H1 (cell line): Measurements from ENCODE around the gene ZNF333. TPM values are rescaled to one million over a fixed set of nuclear protein-coding genes. Genes with fewer than 3 reads are reported as not detected.

Experiments
- CTCF ChIA-PET: fragments of 300-600 bp; sonication (Branson Sonifier 250); formaldehyde crosslinking; loops from one replicate; lab custom pipeline; 2021; ENCODE audit not compliant: partially characterized antibody; lab: Charles Lee
- POLR2A ChIA-PET: fragments of 300-600 bp; sonication (Branson Sonifier 250); formaldehyde crosslinking; loops from one replicate; lab custom pipeline; 2021; ENCODE audit warnings: inconsistent platforms; ENCODE audit not compliant: partially characterized antibody; lab: Charles Lee
- DNase-seq, 2 experiments: peaks; one replicate each; pipeline versions ENCODE4 v3.0.0 to v3.0.0-alpha.2; 2010 to 2022; ENCODE audit warnings: low spot score in 2 of 2, low read depth in 1 of 2, mixed read lengths in 1 of 2
- FAIRE-seq: peaks from 2 replicates; lab custom pipeline; 2011; peaks lifted over from hg19 to GRCh38; lab: Jason Lieb, UNC
- H2AFZ ChIP-seq: 2 replicates; pipeline ENCODE4 v1.8.1; 2012; ENCODE audit warnings: low read length, inconsistent platforms
- H2AK5ac ChIP-seq: 2 replicates; pipeline ENCODE4 v1.6.1; 2013; ENCODE audit warnings: low read depth, low read length
- H2BK120ac ChIP-seq: replicated peaks from 2 replicates; pipeline ENCODE3; 2013; ENCODE audit warnings: low read depth, low read length, inconsistent platforms
- H2BK12ac ChIP-seq: 2 replicates; pipeline ENCODE4 v1.6.1; 2013; ENCODE audit warnings: low read depth, low read length
- H2BK15ac ChIP-seq: 2 replicates; pipeline ENCODE4 v1.6.1; 2013; ENCODE audit warnings: low read length
- H2BK20ac ChIP-seq: 2 replicates; pipeline ENCODE4 v1.6.1; 2013; ENCODE audit warnings: low read length
- H2BK5ac ChIP-seq: 2 replicates; pipeline ENCODE4 v1.6.1; 2013; ENCODE audit warnings: low read depth, low read length
- H3K14ac ChIP-seq: 2 replicates; pipeline ENCODE4 v1.6.1; 2013; ENCODE audit warnings: inconsistent platforms; ENCODE audit not compliant: insufficient read length
- H3K18ac ChIP-seq: 2 replicates; pipeline ENCODE4 v1.6.1; 2013; ENCODE audit warnings: low read length; ENCODE audit errors: extremely low read depth
- H3K23ac ChIP-seq: 2 replicates; pipeline ENCODE4 v1.6.1; 2013; ENCODE audit warnings: inconsistent platforms; ENCODE audit not compliant: insufficient read length
- H3K23me2 ChIP-seq: 2 replicates; pipeline ENCODE4 v1.6.1; 2013; ENCODE audit warnings: low read depth, low read length
- H3K27ac ChIP-seq: 2 replicates; pipeline ENCODE4 v1.6.1; 2011; ENCODE audit warnings: low read depth, low read length, inconsistent platforms
- H3K27me3 ChIP-seq, 4 experiments: replicated peaks in 1 of 4; 1 replicate in 1 of 4; 2 replicates in 3 of 4; pipeline versions ENCODE4 v1.6.1 to v1.8.1; 2011 to 2013; ENCODE audit warnings: low read length in 3 of 4, mild to moderate bottlenecking in 3 of 4, inconsistent platforms in 2 of 4, mixed read lengths in 2 of 4, moderate library complexity in 1 of 4; ENCODE audit not compliant: control insufficient read depth in 3 of 4, insufficient read depth in 3 of 4; ENCODE audit errors: extremely low read depth in 1 of 4
- H3K36me3 ChIP-seq, 4 experiments: 2 replicates each; pipeline versions ENCODE4 v1.6.1 to v1.8.1; 2011 to 2013; ENCODE audit warnings: mild to moderate bottlenecking in 4 of 4, low read length in 3 of 4, moderate library complexity in 2 of 4, control low read depth in 1 of 4, inconsistent platforms in 1 of 4; ENCODE audit not compliant: insufficient read depth in 4 of 4, control insufficient read depth in 2 of 4
- H3K4ac ChIP-seq: replicated peaks from 2 replicates; pipeline ENCODE3; 2013; ENCODE audit warnings: low read length, low read depth, mixed read lengths, inconsistent platforms; ENCODE audit not compliant: insufficient read length
- H3K4me1 ChIP-seq, 4 experiments: replicated peaks in 1 of 4; 1 replicate in 1 of 4; 2 replicates in 3 of 4; pipeline versions ENCODE4 v1.6.1 to v1.8.1; 2011 to 2013; ENCODE audit warnings: low read length in 3 of 4, inconsistent platforms in 2 of 4, mixed read lengths in 1 of 4; ENCODE audit not compliant: insufficient read depth in 4 of 4, control insufficient read depth in 3 of 4
- H3K4me2 ChIP-seq, 2 experiments: 2 replicates each; pipeline versions ENCODE4 v1.6.1 to v1.8.1; 2011 to 2013; ENCODE audit warnings: low read depth in 2 of 2, low read length in 2 of 2, control low read depth in 1 of 2, inconsistent platforms in 1 of 2, mild to moderate bottlenecking in 1 of 2; ENCODE audit not compliant: insufficient read depth in 1 of 2
- H3K4me3 ChIP-seq, 4 experiments: fragments of 200-600, 300-600 bp in 1 of 4; sonication (generic), shearing (Covaris generic), sonication (Bioruptor Twin) in 1 of 4; 2 replicates each; pipeline versions ENCODE4 v1.5.1 to v1.8.1; 2011 to 2016; ENCODE audit warnings: low read length in 4 of 4, low read depth in 3 of 4, control low read depth in 2 of 4, inconsistent platforms in 2 of 4, mild to moderate bottlenecking in 2 of 4, mixed read lengths in 1 of 4, moderate library complexity in 1 of 4; ENCODE audit not compliant: insufficient read depth in 2 of 4; ENCODE audit errors: extremely low read depth in 1 of 4
- H3K56ac ChIP-seq: replicated peaks from 2 replicates; pipeline ENCODE3; 2013; ENCODE audit warnings: low read depth, mild to moderate bottlenecking, mixed read lengths, low read length, inconsistent platforms; ENCODE audit not compliant: insufficient read length
- H3K79me1 ChIP-seq: 2 replicates; pipeline ENCODE4 v1.6.1; 2013; ENCODE audit warnings: low read depth, low read length, control low read depth
- H3K79me2 ChIP-seq, 2 experiments: 2 replicates each; pipeline versions ENCODE4 v1.6.1 to v1.8.1; 2012 to 2013; ENCODE audit warnings: low read length in 2 of 2, mild to moderate bottlenecking in 2 of 2, inconsistent platforms in 1 of 2; ENCODE audit not compliant: insufficient read depth in 2 of 2, control insufficient read depth in 1 of 2
- H3K9ac ChIP-seq, 4 experiments: replicated peaks in 1 of 4; 1 replicate in 1 of 4; 2 replicates in 3 of 4; pipeline versions ENCODE4 v1.6.1 to v1.8.1; 2011 to 2013; ENCODE audit warnings: low read depth in 3 of 4, low read length in 3 of 4, control low read depth in 2 of 4, mild to moderate bottlenecking in 2 of 4, moderate library complexity in 2 of 4, inconsistent platforms in 1 of 4; ENCODE audit errors: extremely low read depth in 1 of 4
- H3K9me3 ChIP-seq, 2 experiments: 2 replicates each; pipeline versions ENCODE4 v1.6.1 to v1.8.1; 2012 to 2013; ENCODE audit warnings: mild to moderate bottlenecking in 2 of 2, moderate library complexity in 2 of 2, control low read depth in 1 of 2, inconsistent platforms in 1 of 2, low read depth in 1 of 2, low read length in 1 of 2, mixed read lengths in 1 of 2; ENCODE audit not compliant: insufficient read depth in 2 of 2
- H4K20me1 ChIP-seq, 2 experiments: replicated peaks in 1 of 2; 2 replicates each; pipeline versions ENCODE3 to v1.8.1; 2011 to 2013; ENCODE audit warnings: inconsistent platforms in 2 of 2, low read length in 2 of 2, mild to moderate bottlenecking in 1 of 2; ENCODE audit not compliant: insufficient read depth in 2 of 2, control insufficient read depth in 1 of 2
- H4K5ac ChIP-seq: 2 replicates; pipeline ENCODE4 v1.6.1; 2013; ENCODE audit warnings: low read length, low read depth, mixed read lengths, inconsistent platforms; ENCODE audit not compliant: insufficient read length
- H4K8ac ChIP-seq: 2 replicates; pipeline ENCODE4 v1.8.0; 2013; ENCODE audit warnings: mild to moderate bottlenecking, moderate library complexity, low read length, inconsistent platforms; ENCODE audit not compliant: insufficient read depth; ENCODE audit errors: extremely low read depth
- H4K91ac ChIP-seq: replicated peaks from 2 replicates; pipeline ENCODE3; 2013; ENCODE audit warnings: low read length, mixed read lengths, inconsistent platforms; ENCODE audit not compliant: insufficient read length
- CBX5 ChIP-seq: fragments of 300-800, 300-1000 bp; sonication (generic); IDR thresholded peaks from 2 replicates; pipeline ENCODE4 v1.7.1; 2016; ENCODE audit warnings: antibody characterized with exemption, low read length, low read depth
- CBX8 ChIP-seq: fragments of 300-800, 300-1000 bp; sonication (generic); IDR thresholded peaks from 2 replicates; pipeline ENCODE4 v1.7.1; 2016; ENCODE audit warnings: low read depth, low read length, borderline replicate concordance
- CEBPB ChIP-seq: IDR thresholded peaks from 2 replicates; pipeline ENCODE4 v1.6.1; 2012; ENCODE audit warnings: low read depth, low read length
- CREB1 ChIP-seq: IDR thresholded peaks from 2 replicates; pipeline ENCODE4 v1.6.1; 2012; ENCODE audit warnings: inconsistent platforms
- FOSL1 ChIP-seq: IDR thresholded peaks from 2 replicates; pipeline ENCODE4 v1.6.1; 2011; ENCODE audit warnings: mild to moderate bottlenecking, low read depth, low read length, moderate library complexity; ENCODE audit not compliant: insufficient read depth
- GABPA ChIP-seq: IDR thresholded peaks from 2 replicates; pipeline ENCODE4 v1.6.1; 2011; ENCODE audit warnings: mild to moderate bottlenecking, low read length, moderate library complexity, borderline replicate concordance; ENCODE audit not compliant: insufficient read depth
- HDAC2 ChIP-seq, 2 experiments: fragments of 300-600 bp in 1 of 2; sonication (generic) in 1 of 2; IDR thresholded peaks; 2 replicates each; pipeline ENCODE4 v1.6.1; 2011 to 2012; ENCODE audit warnings: low read depth in 2 of 2, low read length in 2 of 2, mild to moderate bottlenecking in 2 of 2, moderate library complexity in 2 of 2, borderline replicate concordance in 1 of 2, inconsistent platforms in 1 of 2
- HDAC6 ChIP-seq: IDR thresholded peaks from one replicate; pipeline ENCODE4 v1.7.1; 2012; ENCODE audit warnings: low read depth, mild to moderate bottlenecking, inconsistent platforms, low read length, moderate library complexity
- KDM5A ChIP-seq: fragments of 200-600 bp; IDR thresholded peaks from 2 replicates; pipeline ENCODE4 v1.7.1; 2012; ENCODE audit warnings: mild to moderate bottlenecking, low read length, inconsistent platforms, mixed read lengths
- NANOG ChIP-seq: IDR thresholded peaks from 2 replicates; pipeline ENCODE4 v1.6.1; 2011; ENCODE audit warnings: low read length, low read depth, mild to moderate bottlenecking, inconsistent platforms; ENCODE audit not compliant: insufficient read depth, poor library complexity, severe bottlenecking
- PHF8 ChIP-seq: fragments of 200-600 bp; sonication (generic); conservative IDR thresholded peaks from 2 replicates; pipeline ENCODE4 v1.7.1; 2012; ENCODE audit warnings: low read depth, mild to moderate bottlenecking, inconsistent platforms, low read length, moderate library complexity
- RAD21 ChIP-seq, 2 experiments: IDR thresholded peaks in 1 of 2; conservative IDR thresholded peaks in 1 of 2; 2 replicates each; pipeline ENCODE4 v1.6.1; 2011; ENCODE audit warnings: low read depth in 2 of 2, low read length in 2 of 2, improper control_type of control experiment in 1 of 2, inconsistent platforms in 1 of 2, mild to moderate bottlenecking in 1 of 2, moderate library complexity in 1 of 2
- RFX5 ChIP-seq: IDR thresholded peaks from 2 replicates; pipeline ENCODE4 v1.6.1; 2011; ENCODE audit warnings: low read depth, low read length, improper control_type of control experiment, borderline replicate concordance
- SP1 ChIP-seq: IDR thresholded peaks from 2 replicates; pipeline ENCODE4 v1.6.1; 2011; ENCODE audit warnings: low read depth, low read length
- WGBS, 2 experiments: shearing (Covaris generic) in 1 of 2; methylation state at CpG; one replicate each; pipeline versions ENCODE4 v1.1.6 to v1.1.7; 2013 to 2015; ENCODE audit warnings: low lambda C conversion rate in 2 of 2, mixed read lengths in 2 of 2, inconsistent platforms in 1 of 2, low coverage in 1 of 2, missing lambda C conversion rate in 1 of 2; ENCODE audit not compliant: insufficient replicate concordance in 2 of 2, insufficient coverage in 1 of 2, insufficient read length in 1 of 2; ENCODE audit errors: extremely low coverage in 1 of 2, missing lambda C conversion rate in 1 of 2; 5-methylcytosine and 5-hydroxymethylcytosine counted together
- polyA plus RNA-seq, 7 experiments: library from polyadenylated mRNA; depleted of rRNA in 3 of 7; stranded (reverse) in 5 of 7; unstranded in 2 of 7; fragments of >200 nt in 5 of 7; fragments of 200-250 nt in 2 of 7; gene quantifications; 1 replicate in 5 of 7; 2 replicates in 1 of 7; 4 replicates in 1 of 7; pipeline versions ENCODE4 v1.2.1 to v1.2.3, GENCODE V29; 2011 to 2013; ENCODE audit warnings: missing spikeins in 2 of 7, mixed read lengths in 2 of 7
- total RNA-seq: library from RNA; stranded (reverse); fragmentation: NEBNext Ultra II Directional; extraction: Animal tissue kit (Norgen Biotek cat#: 25700); gene quantifications from 2 replicates; pipeline ENCODE4 v1.2.1, GENCODE V29; 2021

The ZNF333 gene
- total and polyA plus RNA-seq, 2 of the 8 experiments (the other 6 are each of a cell fraction or from before 2014, with no cell fraction given): 7.3 to 8.4 TPM

DNA sequence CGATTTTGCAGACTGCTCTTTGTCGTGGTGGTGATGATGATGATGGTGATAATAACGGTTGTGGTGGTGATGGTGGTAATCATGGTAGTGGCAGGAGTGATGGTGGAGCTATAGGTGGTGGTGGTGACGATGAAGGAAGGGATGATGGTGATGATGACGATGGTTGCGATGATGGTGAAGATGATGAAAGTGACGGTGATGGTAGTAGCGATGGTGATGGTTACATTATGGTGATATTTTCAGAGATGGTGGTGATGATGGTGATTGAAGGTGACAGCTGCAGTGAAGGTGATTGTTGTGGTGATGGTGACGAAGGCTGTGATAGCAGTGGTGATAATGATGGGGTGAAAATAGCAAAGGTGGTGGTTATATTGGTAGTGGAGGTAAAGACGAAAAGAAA, 13.1 kb upstream of the ZNF333 start:
- Histone ChIP-seq H2BK5ac (no peak overlapping the region), H3K36me3 (no peaks in the 10 kb centered on the region), H3K14ac (no peak overlapping the region), H4K20me1 (peaks cover 0 to 2% of the 10 kb centered on the region in 2 experiments), H3K4me2 (no peak overlapping the region), H4K5ac (no peak overlapping the region), H3K27ac (no peak overlapping the region), H3K56ac (peak overlapping the region; percentile 70), H4K91ac (no peak overlapping the region), H2BK120ac (no peak overlapping the region), H3K4ac (no peak overlapping the region), H2BK20ac (no peak overlapping the region), H3K9me3 (peaks cover 45 to 47% of the 10 kb centered on the region in 2 experiments), H3K18ac (no peak overlapping the region), H3K27me3 (no peaks in the 10 kb centered on the region), H3K23ac (no peak overlapping the region), H2AFZ (no peak overlapping the region), H2AK5ac (0 out of 2 replicates have a peak overlapping the region, but pooled peaks have one; percentile 33), H3K9ac (no peak overlapping the region), H2BK12ac (no peak overlapping the region), H3K4me3 (no peak overlapping the region), H3K79me1 (no peaks in the 10 kb centered on the region), H3K79me2 (no peaks in the 10 kb centered on the region), H2BK15ac (no peak overlapping the region), H4K8ac (no peak overlapping the region), H3K23me2 (peaks cover 9% of the 10 kb centered on the region), H3K4me1 (no peaks in the 10 kb centered on the region)
- FAIRE-seq: no peak
- ChIA-PET POLR2A (no interaction called here), CTCF (interaction anchor here (1.2 to 4.2 kb wide), 2 partner anchors 8 to 104 kb away, joined by 3 to 27 read pairs; no protein-coding TSS in a partner anchor)
- 76 to 100% methylated on average over 3 to 10 of the region's 10 CpGs for WGBS, 2 experiments
- DNase-seq: no peak
- TF ChIP-seq FOSL1: no peak
- no peak for TF ChIP-seq CREB1
- TF ChIP-seq PHF8: no peak
- TF ChIP-seq KDM5A: no peak
- TF ChIP-seq CEBPB: no peak
- no peak for TF ChIP-seq NANOG
- TF ChIP-seq HDAC6: no peak
- no peak for TF ChIP-seq GABPA
- no peak for TF ChIP-seq CBX5
- TF ChIP-seq RAD21 (IDR thresholded peaks at IDR 0.05 in 1 of 2, conservative IDR thresholded peaks at IDR 0.05 in 1 of 2; ENCODE audit: low read depth in 2 of 2, low read length in 2 of 2): no peak
- TF ChIP-seq RFX5: no peak
- no peak for TF ChIP-seq CBX8
- no peak for TF ChIP-seq SP1
- TF ChIP-seq HDAC2 (IDR thresholded peaks at IDR 0.05; ENCODE audit: borderline replicate concordance in 1 of 2, low read depth in 2 of 2, low read length in 2 of 2): no peak
